Fibroblast of mammary gland (primary cell): ENCODE measurements around the gene PLCG2.
"Not testable (repeated sequence)": the region's sequence is repeated elsewhere in the genome, so short reads cannot be mapped to it uniquely, and the experiment has no call there.

Experiments
- DNase-seq: peaks from one replicate; pipeline ENCODE4 v3.0.0-alpha.2; 2010; ENCODE audit warnings: low read depth
- H3K4me3 ChIP-seq: 2 replicates; pipeline ENCODE4 v1.5.1; 2011; ENCODE audit warnings: low read depth, mild to moderate bottlenecking, low read length, moderate library complexity; ENCODE audit not compliant: control insufficient read depth
- CTCF ChIP-seq: conservative IDR thresholded peaks from 2 replicates; pipeline ENCODE4 v1.5.1; 2011; ENCODE audit warnings: low read depth, low read length, inconsistent platforms; ENCODE audit not compliant: control insufficient read depth, insufficient read depth

PLCG2 gene

GRCh38 chr16:81734632-81735434 lies 44.3 kb upstream of the PLCG2 start:
- H3K4me3 ChIP-seq: no peak overlapping the region
- TF ChIP-seq CTCF: no peak
- DNase-seq: peak; percentile 29

- peak overlapping the region; percentile 15 for H3K4me3 ChIP-seq
- peak; percentile 82 for TF ChIP-seq CTCF
- DNase-seq: peak; percentile 66
Observed at GRCh38 chr16:81737885-81738536, 41.1 kb upstream of the PLCG2 start.

GRCh38 chr16:81738783-81739496 lies 40.2 kb upstream of the PLCG2 start:
- no peak for TF ChIP-seq CTCF
- no peak overlapping the region for H3K4me3 ChIP-seq
- no peak for DNase-seq

GRCh38 chr16:81739503-81739902 lies 39.6 kb upstream of the PLCG2 start:
- no peak overlapping the region for H3K4me3 ChIP-seq
- DNase-seq: no peak
- TF ChIP-seq CTCF: no peak

- TF ChIP-seq CTCF: no peak
- no peak overlapping the region for H3K4me3 ChIP-seq
- DNase-seq: no peak
Observed at GRCh38 chr16:81740169-81740568, 38.9 kb upstream of the PLCG2 start.

GRCh38 chr16:81741430-81741770 lies 37.7 kb upstream of the PLCG2 start:
- not testable (repeated sequence) for H3K4me3 ChIP-seq, DNase-seq

GRCh38 chr16:81744385-81744784 lies 34.7 kb upstream of the PLCG2 start:
- no peak for DNase-seq
- no peak for TF ChIP-seq CTCF
- H3K4me3 ChIP-seq: no peak overlapping the region
